Liver (tissue), 2 donors: ENCODE measurements around the gene SOCS3.

Source experiments
- YY1 ChIP-seq: IDR thresholded peaks from 2 replicates; pipeline ENCODE4 v1.6.1; 2016; ENCODE audit warnings: antibody characterized with exemption, mild to moderate bottlenecking
- TF ChIP-seq, protein P1 (sequence below): fragments of 150-350 bp; IDR thresholded peaks from 2 replicates; pipeline ENCODE4 v1.5.1; 2017; ENCODE audit warnings: improper control_type of control experiment, low read depth, low read length; ENCODE audit not compliant: missing input control
- donor health status: healthy.

DNA sequence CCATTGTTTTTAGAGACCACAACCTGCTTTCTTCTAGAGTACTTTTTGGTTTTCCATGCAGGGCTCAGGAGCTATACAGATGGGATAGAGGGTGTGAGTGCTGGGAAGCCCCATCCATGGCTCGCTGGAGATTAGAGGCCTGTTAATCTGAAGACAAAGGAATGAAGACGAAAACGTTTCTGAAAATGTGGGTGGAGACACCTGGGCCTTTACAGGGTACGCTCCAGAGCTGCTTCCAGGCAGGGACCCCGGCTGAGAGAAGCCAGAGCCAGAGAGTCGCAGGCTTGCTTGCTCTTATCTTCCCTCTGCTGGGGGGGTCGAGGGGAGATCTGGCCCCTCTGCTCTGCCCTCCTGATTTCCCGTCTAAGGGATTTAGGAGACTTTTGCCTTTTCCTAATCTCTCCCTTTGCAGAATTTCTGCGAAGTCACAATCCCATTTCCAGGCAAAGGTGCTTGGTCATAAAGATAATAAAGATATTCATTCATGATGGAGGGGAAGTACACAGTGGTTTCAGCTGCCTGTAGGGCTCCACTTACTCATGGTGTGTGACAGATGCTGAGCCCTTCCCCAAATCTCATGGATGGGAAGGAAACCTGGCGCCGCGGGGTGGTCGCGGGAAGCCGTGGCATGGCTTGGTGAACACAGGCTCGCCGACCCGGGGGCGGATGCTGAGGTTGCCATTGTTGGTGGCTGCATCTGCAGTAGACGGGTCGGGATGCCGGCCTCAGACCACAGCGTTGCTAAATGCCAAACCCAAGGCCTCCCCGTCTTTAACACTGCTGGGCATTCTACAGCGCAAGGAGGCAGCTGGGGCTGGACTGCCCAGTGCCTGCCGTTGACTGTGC, 4.8 kb upstream of the SOCS3 start:
- TF ChIP-seq YY1, result no peak
- TF ChIP-seq, protein P1, sequence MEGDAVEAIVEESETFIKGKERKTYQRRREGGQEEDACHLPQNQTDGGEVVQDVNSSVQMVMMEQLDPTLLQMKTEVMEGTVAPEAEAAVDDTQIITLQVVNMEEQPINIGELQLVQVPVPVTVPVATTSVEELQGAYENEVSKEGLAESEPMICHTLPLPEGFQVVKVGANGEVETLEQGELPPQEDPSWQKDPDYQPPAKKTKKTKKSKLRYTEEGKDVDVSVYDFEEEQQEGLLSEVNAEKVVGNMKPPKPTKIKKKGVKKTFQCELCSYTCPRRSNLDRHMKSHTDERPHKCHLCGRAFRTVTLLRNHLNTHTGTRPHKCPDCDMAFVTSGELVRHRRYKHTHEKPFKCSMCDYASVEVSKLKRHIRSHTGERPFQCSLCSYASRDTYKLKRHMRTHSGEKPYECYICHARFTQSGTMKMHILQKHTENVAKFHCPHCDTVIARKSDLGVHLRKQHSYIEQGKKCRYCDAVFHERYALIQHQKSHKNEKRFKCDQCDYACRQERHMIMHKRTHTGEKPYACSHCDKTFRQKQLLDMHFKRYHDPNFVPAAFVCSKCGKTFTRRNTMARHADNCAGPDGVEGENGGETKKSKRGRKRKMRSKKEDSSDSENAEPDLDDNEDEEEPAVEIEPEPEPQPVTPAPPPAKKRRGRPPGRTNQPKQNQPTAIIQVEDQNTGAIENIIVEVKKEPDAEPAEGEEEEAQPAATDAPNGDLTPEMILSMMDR, result no peak
